Neural cell (in vitro differentiated cells): Measurements from ENCODE around the gene TLX3. TPM values are rescaled to one million over a fixed set of nuclear protein-coding genes. Genes with fewer than 3 reads are reported as not detected.
A peak's percentile ranks its signal among the peaks of the same experiment; 100 is the strongest.

Experiments
- H2AFZ ChIP-seq: fragments of 200-600, 300-800 bp; sonication (generic), shearing (Covaris generic); 2 replicates; pipeline ENCODE4 v1.6.0; 2014; ENCODE audit warnings: low read depth, mild to moderate bottlenecking, antibody characterized with exemption, low read length, moderate library complexity
- H3F3A ChIP-seq: fragments of 200-600 bp; shearing (Covaris generic); 2 replicates; pipeline ENCODE4 v1.6.1; 2016; ENCODE audit warnings: mild to moderate bottlenecking, moderate library complexity, mixed read lengths, antibody characterized with exemption, low read length; ENCODE audit not compliant: insufficient read depth, poor library complexity, severe bottlenecking
- H3K27ac ChIP-seq: fragments of 200-600, 300-800 bp; sonication (generic), shearing (Covaris generic); 2 replicates; pipeline ENCODE4 v1.5.1; 2014; ENCODE audit warnings: mild to moderate bottlenecking, low read length, moderate library complexity
- H3K27me3 ChIP-seq: fragments of 300-800, 200-600 bp; sonication (generic), shearing (Covaris generic); 2 replicates; pipeline ENCODE4 v1.6.0; 2014; ENCODE audit warnings: mild to moderate bottlenecking, low read depth, low read length, moderate library complexity; ENCODE audit not compliant: insufficient read depth
- H3K36me3 ChIP-seq: fragments of 300-800, 200-600 bp; sonication (generic), shearing (Covaris generic); 2 replicates; pipeline ENCODE4 v1.5.1; 2014; ENCODE audit warnings: mild to moderate bottlenecking, antibody characterized with exemption, low read length, moderate library complexity; ENCODE audit not compliant: insufficient read depth
- H3K4me2 ChIP-seq: fragments of 300-800, 200-600 bp; sonication (generic), shearing (Covaris generic); 2 replicates; pipeline ENCODE4 v1.6.0; 2014; ENCODE audit warnings: mild to moderate bottlenecking, low read length
- H3K4me3 ChIP-seq: fragments of 300-800, 200-600 bp; sonication (generic), shearing (Covaris generic); 2 replicates; pipeline ENCODE4 v1.5.1; 2014; ENCODE audit warnings: mild to moderate bottlenecking, low read length, moderate library complexity
- H3K79me2 ChIP-seq: fragments of 200-600 bp; shearing (Covaris generic); replicated peaks from 2 replicates; pipeline ENCODE4 v1.6.0; 2014; ENCODE audit warnings: mild to moderate bottlenecking, low read length, moderate library complexity; ENCODE audit not compliant: insufficient read depth
- H3K9ac ChIP-seq: fragments of 300-800, 200-600 bp; sonication (generic), shearing (Covaris generic); 2 replicates; pipeline ENCODE4 v1.6.1; 2016; ENCODE audit warnings: mild to moderate bottlenecking, low read length, mixed read lengths
- H3K9me2 ChIP-seq: fragments of 200-600 bp; shearing (Covaris generic); 2 replicates; pipeline ENCODE4 v1.6.1; 2016; ENCODE audit warnings: mild to moderate bottlenecking, low read length, mixed read lengths; ENCODE audit not compliant: insufficient read depth
- H3K9me3 ChIP-seq: fragments of 200-600, 300-800 bp; sonication (generic), shearing (Covaris generic); 2 replicates; pipeline ENCODE4 v1.6.1; 2016; ENCODE audit warnings: mild to moderate bottlenecking, mixed run types, low read length, moderate library complexity, mixed read lengths
- H4K20me1 ChIP-seq: fragments of 200-600 bp; shearing (Covaris generic); 2 replicates; pipeline ENCODE4 v1.6.1; 2016; ENCODE audit warnings: mild to moderate bottlenecking, mixed run types; ENCODE audit not compliant: insufficient read depth
- CTCF ChIP-seq: fragments of 450-650 bp; IDR thresholded peaks from 2 replicates; pipeline ENCODE4 v1.5.1; 2014; ENCODE audit warnings: antibody characterized with exemption, mild to moderate bottlenecking, moderate library complexity; ENCODE audit not compliant: poor library complexity, severe bottlenecking
- EP300 ChIP-seq: fragments of 450-650 bp; conservative IDR thresholded peaks from 2 replicates; pipeline ENCODE4 v1.6.1; 2014; ENCODE audit warnings: antibody characterized with exemption, mild to moderate bottlenecking, moderate library complexity; ENCODE audit not compliant: poor library complexity, severe bottlenecking
- EZH2 ChIP-seq: fragments of 200-600, 300-800 bp; shearing (Covaris generic), sonication (generic); IDR thresholded peaks from 2 replicates; pipeline ENCODE4 v1.6.1; 2014; ENCODE audit warnings: antibody characterized with exemption, low read length, borderline replicate concordance, mild to moderate bottlenecking; ENCODE audit not compliant: insufficient read depth, poor library complexity, severe bottlenecking
- MXI1 ChIP-seq: fragments of 450-650 bp; conservative IDR thresholded peaks from 2 replicates; pipeline ENCODE4 v1.6.1; 2014; ENCODE audit warnings: antibody characterized with exemption, mild to moderate bottlenecking; ENCODE audit not compliant: poor library complexity, severe bottlenecking
- POLR2AphosphoS5 ChIP-seq: IDR thresholded peaks from 2 replicates; pipeline ENCODE4 v1.6.1; 2012
- RAD21 ChIP-seq: fragments of 450-650 bp; conservative IDR thresholded peaks from 2 replicates; pipeline ENCODE4 v1.6.1; 2014; ENCODE audit warnings: antibody characterized with exemption, mild to moderate bottlenecking, moderate library complexity
- REST ChIP-seq: IDR thresholded peaks from 2 replicates; pipeline ENCODE4 v1.6.1; 2012; ENCODE audit warnings: borderline replicate concordance
- SMC3 ChIP-seq: fragments of 450-650 bp; conservative IDR thresholded peaks from 2 replicates; pipeline ENCODE4 v1.6.1; 2014; ENCODE audit warnings: antibody characterized with exemption, mild to moderate bottlenecking, moderate library complexity; ENCODE audit not compliant: poor library complexity
- TAF1 ChIP-seq: IDR thresholded peaks from 2 replicates; pipeline ENCODE4 v1.6.1; 2012; ENCODE audit warnings: low read depth
- polyA plus RNA-seq: library from polyadenylated mRNA; depleted of rRNA; stranded (reverse); fragments of >200 nt; gene quantifications from 2 replicates; pipeline ENCODE4 v1.2.3, GENCODE V29; 2014

Gene TLX3
- polyA plus RNA-seq, 1 donor from 2014 or later, result not detected

- Histone ChIP-seq H3K9me2 (no peaks in the 10 kb centered on the region), H3K27ac (no peak overlapping the region), H3K36me3 (no peaks in the 10 kb centered on the region), H4K20me1 (no peaks in the 10 kb centered on the region), H3K4me2 (no peak overlapping the region), H3K9ac (no peak overlapping the region), H3F3A (no peaks in the 10 kb centered on the region), H3K9me3 (peaks cover 4% of the 10 kb centered on the region), H2AFZ (no peak overlapping the region), H3K79me2 (no peaks in the 10 kb centered on the region), H3K27me3 (peaks cover 100% of the 10 kb centered on the region), H3K4me3 (no peak overlapping the region)
- TF ChIP-seq EP300 (no peak), EZH2 (peak; percentile 82), CTCF (no peak)
Measured at GRCh38 chr5:171315386-171315891, 6.4 kb downstream of the TLX3 start.

GRCh38 chr5:171315925-171316257 is 6.8 kb downstream of the TLX3 start:
- TF ChIP-seq MXI1 (no peak), SMC3 (no peak), REST (no peak), TAF1 (no peak), EP300 (no peak), EZH2 (no peak), RAD21 (no peak), CTCF (no peak), POLR2AphosphoS5 (no peak)
- H3K9ac ChIP-seq, result no peak overlapping the region
- no peak overlapping the region for H3K27ac ChIP-seq
- no peaks in the 10 kb centered on the region for H4K20me1 ChIP-seq
- no peaks in the 10 kb centered on the region for H3K36me3 ChIP-seq
- H3K27me3 ChIP-seq, result peaks cover 99% of the 10 kb centered on the region
- no peak overlapping the region for H2AFZ ChIP-seq
- H3K79me2 ChIP-seq, result no peaks in the 10 kb centered on the region
- no peaks in the 10 kb centered on the region for H3K9me2 ChIP-seq
- no peak overlapping the region for H3K4me3 ChIP-seq
- H3K9me3 ChIP-seq, result peaks cover 4% of the 10 kb centered on the region
- H3F3A ChIP-seq, result no peaks in the 10 kb centered on the region
- no peak overlapping the region for H3K4me2 ChIP-seq
